HG03175 (cell line): ENCODE data around the gene HES7.
A peak's percentile ranks its signal among the peaks of the same experiment; 100 is the strongest.

Source experiments
- ATAC-seq: cut with Tn5 transposase; IDR thresholded peaks from one replicate; pipeline ENCODE4 v1.9.1; 2021; ENCODE audit warnings: mild to moderate bottlenecking, moderate library complexity; ENCODE audit not compliant: unreplicated experiment

Gene HES7

DNA sequence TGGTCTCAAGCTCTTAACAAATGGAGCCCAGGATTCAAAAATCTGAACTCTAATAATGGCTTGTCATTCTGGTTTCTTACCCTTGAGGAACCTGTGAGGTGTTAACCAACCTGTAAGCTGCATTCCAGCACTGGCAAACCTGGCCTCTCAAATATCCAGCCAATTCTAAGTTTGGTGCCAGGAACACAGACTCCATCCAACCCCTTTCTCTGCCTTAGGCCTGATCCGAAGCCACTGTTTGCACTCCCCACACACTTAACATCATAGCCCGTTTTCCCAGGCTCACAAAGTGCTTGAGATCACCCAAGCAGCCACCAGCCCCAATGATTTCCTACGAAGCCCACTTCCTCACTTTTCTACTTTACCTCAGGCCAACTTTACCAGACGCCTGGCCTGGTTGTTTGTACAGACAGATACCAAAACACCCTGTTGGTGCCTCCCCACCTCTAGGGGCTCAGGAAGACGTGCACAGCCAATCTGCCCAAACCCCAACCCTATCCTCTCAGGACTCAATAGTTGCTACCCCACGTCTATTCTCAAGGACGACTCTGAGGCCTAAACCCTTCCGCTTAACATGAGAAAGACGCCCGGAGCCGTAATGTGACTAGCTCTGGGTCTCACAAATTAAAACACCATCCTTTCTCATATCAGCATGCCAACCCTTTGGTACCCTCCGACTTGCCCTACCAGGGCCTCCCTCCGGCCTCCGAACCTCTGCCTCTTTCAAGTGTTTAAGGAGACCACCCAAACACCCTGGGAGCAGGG lies 31.5 kb upstream of the HES7 start:
- no peak for ATAC-seq

GRCh38 chr17:8154608-8155155 lies 30.8 kb upstream of the HES7 start:
- no peak for ATAC-seq

DNA sequence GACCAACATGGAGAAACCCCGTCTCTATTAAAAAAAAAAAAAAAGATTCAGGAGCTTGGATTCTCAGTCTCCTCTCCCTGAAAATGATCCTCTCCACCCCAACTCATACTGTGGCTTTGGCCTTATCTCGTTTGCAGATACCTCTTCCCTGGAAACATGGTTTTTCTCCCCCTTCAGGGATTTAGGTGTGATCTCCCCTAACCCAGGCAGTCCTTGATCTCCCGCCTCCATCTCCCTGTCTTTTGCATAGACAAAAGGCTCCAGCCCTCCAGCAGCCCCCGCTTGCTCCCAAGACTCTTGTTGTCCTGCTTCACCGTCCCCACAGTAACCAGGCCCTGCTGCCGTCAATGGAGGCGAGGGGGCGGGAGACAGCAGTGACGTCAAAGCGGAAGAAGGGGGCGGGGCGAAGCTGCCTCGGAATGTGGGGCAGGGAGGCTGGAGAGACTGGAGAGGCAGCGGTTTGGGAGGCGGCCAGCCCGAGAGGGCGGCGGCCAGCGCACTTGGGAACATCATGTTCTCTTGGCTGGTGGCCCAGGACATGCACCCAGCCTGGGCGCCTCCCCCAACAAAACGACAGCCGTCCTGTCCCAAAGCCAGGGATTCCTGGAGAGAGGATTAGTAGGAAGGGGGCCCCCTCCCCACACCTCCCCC lies 30.2 kb upstream of the HES7 start:
- ATAC-seq, result no peak

DNA sequence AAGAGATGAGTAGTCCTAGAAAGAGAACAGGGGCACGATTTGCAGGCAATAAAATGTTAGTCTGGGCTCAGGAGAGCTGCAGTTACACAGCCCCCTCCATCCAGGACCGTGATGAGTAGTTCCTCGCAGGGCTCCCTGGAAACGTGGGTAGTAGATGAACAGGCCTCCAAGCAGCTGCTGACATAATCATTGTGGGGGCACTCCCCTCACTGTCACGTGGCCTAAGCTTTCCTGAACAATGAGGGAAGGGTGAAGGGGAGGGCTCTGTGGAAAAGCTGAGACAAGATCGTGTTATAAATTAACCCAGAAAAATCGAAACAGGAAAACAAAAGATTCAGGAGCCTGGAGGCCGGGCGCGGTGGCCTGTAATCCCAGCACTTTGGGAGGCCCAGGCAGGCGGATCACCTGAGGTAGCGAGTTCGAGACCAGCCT lies 29.6 kb upstream of the HES7 start:
- no peak for ATAC-seq

GRCh38 chr17:8153031-8153451 lies 29.1 kb upstream of the HES7 start:
- ATAC-seq, result no peak

DNA sequence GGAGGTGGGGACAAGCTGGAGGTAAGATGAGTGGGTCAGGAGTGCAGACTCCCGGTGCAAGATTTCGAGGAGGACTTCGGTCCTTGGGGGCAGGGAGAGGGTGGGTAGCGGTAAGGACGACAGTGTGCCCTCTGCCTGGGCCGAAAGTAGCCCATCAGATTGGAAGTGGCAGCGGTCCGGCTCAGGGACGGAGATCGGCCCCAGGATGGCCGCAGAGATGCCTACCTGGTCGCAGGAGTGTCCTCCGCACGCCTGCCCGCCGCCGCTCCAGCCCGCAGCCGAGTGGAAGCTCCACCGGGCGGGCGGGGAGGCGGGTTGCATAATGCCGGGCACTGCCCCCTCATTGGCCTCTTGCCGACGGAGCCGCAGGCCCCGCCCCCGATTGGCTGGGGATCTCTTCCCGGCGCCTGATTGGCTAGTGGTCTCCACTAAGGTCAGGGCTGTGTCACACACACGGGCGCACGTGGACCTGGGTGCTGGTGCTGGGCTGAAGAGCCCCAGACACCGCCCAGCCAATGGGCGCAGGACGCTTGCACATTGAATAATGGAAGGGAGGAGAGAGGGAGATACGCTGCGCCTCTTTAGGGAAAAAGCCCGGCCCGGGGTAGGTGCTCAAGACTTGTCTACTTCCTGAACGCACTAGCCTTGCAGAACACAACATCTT lies 28.3 kb upstream of the HES7 start, which contains the start of gene PER1:
Gene PER1, minus strand, starts transcription at position 293 of the 664 bp plus-strand sequence. CDS start 1,698 bp downstream, outside the sequence.
- no peak for ATAC-seq

- no peak for ATAC-seq
Measured at GRCh38 chr17:8151641-8152111, 27.8 kb upstream of the HES7 start.

- peak; percentile 40 for ATAC-seq
Measured at GRCh38 chr17:8151120-8151640, 27.3 kb upstream of the HES7 start.

DNA sequence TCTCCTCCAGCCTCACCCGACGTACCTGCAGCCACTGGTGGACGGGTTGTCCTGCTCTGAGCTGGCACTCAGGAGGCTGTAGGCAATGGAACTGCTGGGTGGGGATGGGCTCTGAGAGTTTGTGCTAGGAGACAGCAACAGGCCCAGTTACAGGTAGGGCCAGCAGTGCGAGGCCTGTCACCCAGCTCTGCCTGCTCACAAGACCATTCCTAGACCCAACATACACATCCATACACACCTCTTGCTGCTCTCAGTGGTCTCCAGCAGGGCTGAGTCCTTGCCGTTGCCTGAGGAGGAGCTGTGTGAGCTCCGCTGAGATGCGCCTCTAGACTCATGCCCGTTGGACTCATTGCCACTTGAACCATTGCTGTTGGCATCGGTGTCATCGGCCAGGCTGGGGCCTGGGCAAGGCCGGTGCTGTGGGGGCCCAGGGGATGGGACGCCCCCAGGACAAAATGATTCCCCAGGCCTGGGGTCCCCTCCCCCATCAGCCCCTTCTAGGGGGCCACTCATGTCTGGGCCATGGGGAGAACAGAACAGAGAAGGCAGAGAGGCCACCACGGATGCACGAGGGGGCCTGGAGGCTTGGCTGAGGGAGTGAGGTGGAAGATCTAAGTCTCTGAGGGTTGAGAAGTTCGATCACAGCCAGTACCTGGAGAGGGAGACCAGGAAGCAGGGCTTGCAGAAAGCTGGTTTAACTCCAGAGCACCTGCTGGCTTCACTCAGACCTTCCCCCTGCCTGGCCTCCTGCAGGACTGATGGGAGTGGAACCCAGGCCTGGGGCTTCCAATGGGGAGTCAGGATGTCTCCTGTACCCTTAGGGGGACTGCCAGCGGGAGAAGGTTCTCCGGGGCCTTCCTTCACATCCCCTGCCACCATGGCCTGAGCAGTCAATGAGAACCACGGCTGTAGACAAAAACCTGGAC lies 26.6 kb upstream of the HES7 start:
- no peak for ATAC-seq

DNA sequence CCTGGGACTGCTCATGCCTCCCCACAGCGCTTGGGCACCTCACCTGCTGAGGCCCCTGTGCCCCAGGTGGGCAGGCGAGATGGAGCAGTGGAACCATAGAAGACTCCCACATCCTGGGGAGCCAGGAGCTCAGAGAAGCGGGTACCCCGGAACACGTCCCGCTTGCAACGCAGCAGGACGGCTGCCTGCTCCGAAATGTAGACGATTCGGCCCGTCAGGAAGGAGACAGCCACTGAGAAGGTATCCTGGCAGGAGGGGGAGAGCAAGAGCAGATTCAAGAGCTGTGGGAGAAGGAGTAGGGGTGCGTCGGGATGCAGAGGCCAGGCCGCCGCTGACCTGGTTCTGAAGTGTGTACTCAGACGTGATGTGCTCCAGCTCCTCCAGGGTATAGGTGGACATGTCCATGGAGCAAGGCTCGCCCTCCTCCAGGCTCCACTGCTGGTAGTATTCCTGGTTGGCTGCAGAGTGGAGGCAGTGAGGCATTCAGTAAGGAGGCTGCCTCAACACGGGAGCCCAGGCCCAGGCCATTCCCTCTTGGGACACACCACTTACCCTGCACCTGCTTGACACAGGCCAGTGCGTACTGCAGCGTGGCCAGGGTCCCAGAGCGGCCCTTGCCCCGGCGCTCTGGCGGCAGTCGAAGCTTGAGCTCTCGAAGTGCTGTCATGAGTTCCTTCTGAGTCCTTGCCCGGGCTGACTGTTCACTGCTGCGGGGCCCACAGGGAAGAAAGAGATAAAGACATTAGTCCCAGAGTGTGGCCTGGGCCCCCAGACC lies 25.7 kb upstream of the HES7 start:
- ATAC-seq, result no peak

- ATAC-seq, result no peak
Measured at GRCh38 chr17:8148560-8148959, 24.7 kb upstream of the HES7 start.

GRCh38 chr17:8147805-8148404 lies 24.0 kb upstream of the HES7 start:
- no peak for ATAC-seq

DNA sequence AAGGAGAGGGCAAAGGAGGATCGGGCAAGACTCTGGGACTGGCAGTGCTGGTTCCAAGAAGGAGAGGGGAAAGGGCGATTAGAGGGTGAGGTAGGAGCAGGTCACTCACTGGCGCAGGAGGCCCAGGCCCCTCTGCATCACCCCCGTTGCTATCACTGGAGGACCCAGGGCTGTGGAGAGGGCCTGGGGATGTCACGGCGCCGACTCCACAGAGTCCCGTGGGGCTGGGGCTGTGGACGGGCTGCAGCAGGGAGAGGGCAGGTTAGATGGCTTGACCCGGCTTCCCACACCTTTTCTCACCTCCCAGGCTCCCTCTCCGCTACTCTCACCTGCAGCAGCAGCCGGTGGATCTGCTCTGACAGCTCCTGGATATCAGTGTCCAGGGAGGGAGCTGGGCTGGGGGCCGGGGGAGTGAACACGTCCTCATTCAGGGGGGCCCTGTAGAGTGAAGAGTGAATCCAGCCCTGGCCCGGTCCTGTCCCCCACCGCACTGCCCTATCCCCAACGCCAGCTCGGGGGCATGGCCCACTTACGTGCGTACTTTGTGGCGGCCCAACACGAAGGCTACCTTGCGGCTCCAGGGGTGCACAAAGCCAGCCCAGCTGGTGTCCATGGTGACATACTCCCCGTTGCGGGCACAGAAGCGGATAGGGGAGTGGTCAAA lies 23.4 kb upstream of the HES7 start:
- no peak for ATAC-seq

GRCh38 chr17:8146381-8147140 lies 22.7 kb upstream of the HES7 start:
- no peak for ATAC-seq

DNA sequence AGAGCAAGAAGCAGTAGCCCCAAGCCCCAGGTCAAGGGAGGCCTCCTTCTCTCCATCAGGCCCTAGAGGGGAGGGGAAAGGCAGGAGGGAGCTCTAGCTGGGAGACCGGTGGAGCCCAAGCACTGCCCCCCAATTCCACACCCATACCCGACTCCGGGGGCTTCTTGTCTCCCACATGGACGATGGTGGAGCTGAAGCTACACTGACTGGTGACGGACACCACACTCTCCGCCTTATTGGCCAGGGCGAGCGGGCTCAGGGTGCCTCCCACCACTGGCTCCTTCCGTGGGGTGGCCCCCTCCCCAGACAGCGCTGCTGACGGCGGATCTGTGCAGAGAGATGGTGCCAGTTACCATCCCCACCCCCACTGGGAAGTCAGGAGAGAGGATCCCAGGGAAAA lies 21.9 kb upstream of the HES7 start:
- no peak for ATAC-seq

DNA sequence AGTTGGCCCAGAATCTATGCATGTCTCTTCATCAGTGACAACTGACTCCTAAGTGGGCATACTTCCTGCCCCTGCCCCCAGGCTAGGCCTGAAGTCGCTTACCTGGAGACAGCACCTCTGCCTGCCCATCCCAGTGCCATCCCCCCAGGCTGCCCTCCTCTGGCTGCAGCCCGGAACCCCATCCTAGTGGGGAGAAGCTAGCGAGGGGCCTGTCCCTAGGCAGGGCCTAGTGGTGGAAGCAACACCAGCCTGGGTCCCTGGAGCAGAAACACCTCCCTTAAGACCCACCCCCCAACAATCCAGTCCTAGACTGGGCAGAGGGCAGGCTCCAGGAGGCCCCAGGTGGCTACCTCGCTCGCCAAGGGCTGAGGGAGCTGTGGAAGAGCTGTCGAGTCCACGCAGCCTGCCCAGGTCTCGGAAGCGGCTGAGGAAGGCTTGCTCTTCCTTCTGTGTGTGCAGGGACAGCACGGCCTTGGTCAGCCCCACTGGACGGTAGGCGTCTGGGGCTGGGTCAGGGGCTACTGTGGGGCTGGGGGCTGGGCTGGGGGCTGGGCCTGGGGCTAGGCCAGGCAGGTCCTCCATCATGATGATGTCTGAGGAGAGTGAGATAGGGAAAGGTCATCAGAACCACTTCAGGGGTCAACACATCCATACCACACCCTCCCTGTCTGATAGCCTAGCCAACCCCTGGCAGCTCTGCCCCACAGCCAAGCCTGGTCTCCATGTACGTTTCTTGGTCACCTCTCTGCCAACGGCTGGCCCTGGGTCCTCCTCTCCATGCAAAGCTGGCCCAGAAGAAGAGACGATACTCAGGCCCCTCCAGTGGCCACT lies 20.7 kb upstream of the HES7 start:
- no peak for ATAC-seq
